Measurements from ENCODE around the gene PLIN5.

- TF ChIP-seq POLR2A (IDR thresholded peaks at IDR 0.05; ENCODE audit: control extremely low read depth in 1 of 2, low read depth in 2 of 2, low read length in 2 of 2) (no peak), CTCF (IDR thresholded peaks at IDR 0.05; ENCODE audit: control extremely low read depth in 1 of 3, insufficient read depth in 1 of 3, low read depth in 1 of 3, low read length in 3 of 3) (peak; percentile 91 to 100 (median 99)), USF2 (IDR thresholded peaks at IDR 0.05; ENCODE audit: low read length) (no peak), BACH1 (IDR thresholded peaks at IDR 0.05; ENCODE audit: low read length) (no peak), ATF2 (IDR thresholded peaks at IDR 0.05; ENCODE audit: low read length) (no peak), EZH2 (IDR thresholded peaks at IDR 0.05; ENCODE audit: low read depth, low read length, severe bottlenecking) (no peak), CHD7 (IDR thresholded peaks at IDR 0.05; ENCODE audit: insufficient replicate concordance, low read length) (no peak), RXRA (IDR thresholded peaks at IDR 0.05; ENCODE audit: insufficient read depth, low read depth, low read length) (no peak), MAX (IDR thresholded peaks at IDR 0.05) (peak; percentile 71), POLR2AphosphoS5 (IDR thresholded peaks at IDR 0.05; ENCODE audit: low read depth, low read length) (no peak), SP4 (IDR thresholded peaks at IDR 0.05; ENCODE audit: low read length) (no peak; the same call in 1 of the 2 replicates)
Measured at GRCh38 chr19:4567584-4568071, 32.6 kb upstream of the PLIN5 start.
